Left cardiac atrium (tissue), 4 donors: ENCODE data around the gene ERH. TPM values are rescaled to one million over a fixed set of nuclear protein-coding genes. Genes with fewer than 3 reads are reported as not detected.
"Not testable (repeated sequence)": the region's sequence is repeated elsewhere in the genome, so short reads cannot be mapped to it uniquely, and the experiment has no call there.

Source experiments
- ATAC-seq, 2 donors: fragments of 200-7000 bp; cut with Tn5 transposase; one replicate each; pipeline ENCODE4 v1.9.1; 2020; ENCODE audit warnings: mild to moderate bottlenecking in 2 of 2, moderate library complexity in 2 of 2
- DNase-seq: peaks from one replicate; pipeline ENCODE4 v3.0.0-alpha.2; 2020
- intact Hi-C, 2 donors: fragments of 100-400 bp; cut with DNase I; formaldehyde crosslinking; loops; one replicate each; pipeline versions ENCODE4 v1.14.1 to v1.15.1; 2022 to 2023
- total RNA-seq, 2 donors: library from RNA; stranded (reverse); fragmentation: NEBNext Ultra II Directional; extraction: Animal tissue kit (Norgen Biotek cat#: 25700); gene quantifications; one replicate each; pipeline ENCODE4 v1.2.1, GENCODE V29; 2021
- donor health status: DM: no; HTN: yes; CAD: no.
- donor health status: DM: no; HTN: yes; CAD: no; lungs with severe emphysema.
- donor health status: DM: yes; HTN: yes; CAD: no.
- donor health status: Dilated cardiomyopathy.

The ERH gene
- total RNA-seq, 2 donors from 2014 or later: 113 to 150 TPM

DNA sequence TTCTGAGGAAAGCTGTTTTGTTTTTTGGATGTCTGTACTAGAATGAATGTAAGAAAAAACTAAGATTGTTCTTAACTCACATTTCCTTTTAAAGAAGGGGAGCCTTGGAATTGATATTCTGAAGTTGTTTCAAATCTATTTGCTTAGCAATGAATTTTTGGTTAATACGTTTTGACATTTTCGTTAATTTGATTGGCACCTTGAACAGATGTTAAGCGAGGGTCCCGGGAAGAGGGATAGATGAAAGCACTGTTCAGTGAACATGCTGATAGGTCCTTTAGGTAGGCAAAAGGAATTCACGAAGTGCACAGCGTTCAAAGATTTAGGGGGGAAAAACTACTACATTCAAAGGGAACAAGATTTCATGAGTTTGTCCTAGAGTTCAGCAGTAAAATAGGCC lies 2.1 kb upstream of the ERH start:
- no peak for ATAC-seq
- no peak for DNase-seq
- intact Hi-C loops: no loop called here

DNA sequence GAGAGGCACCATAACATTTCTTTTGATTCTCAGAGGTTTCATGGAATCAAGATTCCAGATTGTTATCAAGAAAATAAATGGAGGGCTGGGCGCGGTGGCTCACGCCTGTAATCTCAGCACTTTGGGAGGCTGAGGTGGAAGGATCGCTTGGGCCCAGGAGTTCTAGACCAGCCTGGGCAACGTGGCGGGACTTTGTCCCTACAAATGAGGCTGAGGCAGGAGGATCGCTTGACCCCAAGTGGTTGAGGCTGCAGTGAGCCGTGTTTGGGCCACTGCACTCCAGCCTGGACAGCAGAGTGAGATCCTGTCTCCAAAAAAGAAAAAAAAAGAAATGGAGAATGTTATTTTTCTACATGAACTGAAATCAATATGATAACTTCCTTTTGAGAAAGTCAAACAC lies 1.7 kb upstream of the ERH start:
- ATAC-seq (no peak), DNase-seq (no peak)
- intact Hi-C loops: no loop called here

GRCh38 chr14:69398818-69399210 lies 715 bp upstream of the ERH start:
- ATAC-seq (no peak), DNase-seq (no peak)
- intact Hi-C loops: no loop called here

- intact Hi-C loops: no loop called here
- ATAC-seq (no peak), DNase-seq (no peak)
Observed at GRCh38 chr14:69395929-69396328, 2.2 kb downstream of the ERH start.

DNA sequence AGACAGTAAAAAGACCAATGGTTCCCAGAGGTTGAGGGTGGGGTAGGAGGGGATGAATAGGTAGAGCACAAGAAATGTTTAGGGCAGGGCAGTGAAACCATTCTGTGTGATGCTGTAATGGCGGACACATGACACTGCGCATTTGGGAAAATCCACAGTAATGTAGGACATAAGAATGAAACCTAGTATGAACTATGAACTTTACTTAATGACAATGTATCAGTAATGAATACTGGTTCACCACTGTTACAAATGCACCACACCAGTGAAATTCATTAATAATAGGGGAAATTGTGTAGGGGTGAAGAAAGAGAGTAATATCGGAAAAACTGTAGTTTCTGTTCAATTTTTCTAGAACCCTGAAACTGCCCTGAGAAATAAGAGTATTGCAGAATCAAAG lies 5.6 kb downstream of the ERH start:
- DNase-seq (no peak), ATAC-seq (no peak)
- intact Hi-C loops: no loop called here

- peak; percentile 24 for DNase-seq
- ATAC-seq, intact Hi-C loops: not testable (repeated sequence)
Observed at GRCh38 chr14:69391400-69391799, 6.7 kb downstream of the ERH start.

DNA sequence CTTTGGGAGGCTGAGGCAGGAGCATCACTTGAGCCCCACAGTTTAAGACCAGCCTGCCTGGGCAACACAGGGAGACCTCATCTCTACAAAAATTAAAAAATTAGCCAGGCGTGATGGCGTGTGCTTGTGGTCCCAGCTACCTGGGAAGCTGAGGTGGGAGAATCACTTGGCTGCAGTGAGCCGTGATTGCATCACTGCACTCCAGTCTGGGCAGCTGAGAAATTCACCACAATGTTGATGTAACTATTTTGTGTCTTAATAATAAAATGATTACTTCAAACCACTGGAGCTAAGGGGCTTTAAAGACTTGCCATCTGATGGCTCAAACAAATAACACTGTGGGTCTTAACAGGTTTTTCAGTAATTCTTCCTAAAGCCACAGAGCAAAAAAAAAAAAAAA lies 10.8 kb downstream of the ERH start:
- DNase-seq (no peak), ATAC-seq (no peak)
- intact Hi-C loops: no loop called here

DNA sequence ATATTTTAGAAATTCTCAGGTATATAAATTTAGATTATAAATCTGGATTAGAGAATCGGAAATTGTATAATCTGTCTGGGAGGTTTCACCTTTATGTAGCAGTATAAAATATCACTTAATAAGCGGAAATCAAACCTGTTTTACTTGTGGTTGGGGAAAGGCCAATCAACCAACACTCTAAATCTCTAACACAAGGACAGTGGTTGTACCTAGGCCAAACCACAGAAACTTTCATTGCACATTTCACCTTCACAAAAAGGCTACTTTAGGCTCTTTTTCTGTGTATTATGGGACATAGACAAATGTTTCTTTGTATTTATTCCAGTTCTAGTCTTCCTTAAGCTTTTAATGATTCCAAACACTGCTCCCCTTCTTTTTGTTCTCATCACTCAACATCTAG lies 19.8 kb downstream of the ERH start:
- intact Hi-C loops: no loop called here
- ATAC-seq (no peak), DNase-seq (no peak)

DNA sequence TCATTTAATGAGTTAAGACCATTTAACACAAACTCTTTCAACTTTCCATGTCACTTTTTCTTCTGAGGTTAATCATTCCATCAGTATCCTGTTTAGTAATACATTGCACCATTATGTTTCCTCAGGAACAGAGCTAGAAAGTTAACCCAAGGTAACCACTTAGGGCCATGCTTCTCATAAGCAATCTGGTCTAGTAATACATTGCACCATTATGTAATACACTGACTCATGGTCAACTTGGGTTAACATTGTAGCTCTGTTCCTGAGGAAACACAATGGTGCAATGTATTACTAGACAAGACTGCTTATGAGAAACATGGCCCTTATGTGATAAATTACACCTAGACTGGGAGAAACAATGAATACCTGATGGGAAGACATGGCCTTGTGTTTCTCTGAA lies 21.7 kb downstream of the ERH start:
- intact Hi-C loops: no loop called here
- ATAC-seq: no peak
- no peak for DNase-seq

- no peak for DNase-seq
- intact Hi-C loops: no loop called here
- no peak for ATAC-seq
Observed at GRCh38 chr14:69375722-69376121, 22.4 kb downstream of the ERH start.

- intact Hi-C loops: no loop called here
- DNase-seq (no peak), ATAC-seq (no peak)
Observed at GRCh38 chr14:69375182-69375581, 22.9 kb downstream of the ERH start.

DNA sequence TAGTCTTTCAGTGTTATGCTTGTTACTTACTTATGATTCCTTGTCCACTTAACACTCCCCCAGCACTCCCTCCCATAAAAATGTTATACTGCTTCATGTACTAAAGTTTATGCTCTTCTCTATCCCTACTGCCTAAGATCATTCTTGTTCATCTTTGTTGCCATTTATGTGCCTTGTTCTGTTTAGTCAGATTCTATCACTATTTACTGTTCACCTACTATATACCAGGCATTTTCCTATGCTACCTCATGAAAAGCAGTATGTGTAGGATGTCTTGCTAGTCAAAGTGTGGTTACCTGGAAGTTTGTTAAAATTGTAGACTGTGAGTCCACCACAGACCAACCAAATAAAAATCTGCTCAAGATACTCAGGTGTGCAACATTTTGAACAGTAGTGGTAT lies 23.9 kb downstream of the ERH start:
- intact Hi-C loops: no loop called here
- no peak for ATAC-seq

DNA sequence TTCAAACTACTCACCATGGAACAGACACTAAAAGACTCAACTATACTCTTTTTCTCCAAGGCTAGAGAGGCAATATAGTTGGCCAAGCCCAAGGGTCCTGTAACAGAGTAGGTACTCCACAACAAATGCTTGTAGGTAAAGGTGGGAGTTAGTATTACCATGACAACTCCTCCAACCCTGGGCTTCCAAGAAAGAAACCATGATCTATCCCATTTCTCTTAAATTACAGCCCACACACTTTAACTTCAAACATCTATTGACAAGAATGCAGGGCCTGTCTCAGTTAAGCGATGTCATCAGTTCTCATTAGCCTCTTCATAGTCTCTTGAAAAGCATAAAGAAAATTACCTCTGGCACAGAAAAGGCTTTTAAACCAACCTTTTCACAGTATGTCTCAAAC lies 25.0 kb downstream of the ERH start:
- no peak for DNase-seq
- no peak for ATAC-seq
- intact Hi-C loops: no loop called here

More for the DNA sequence above, 23.9 kb downstream of the ERH start:
- DNase-seq: no peak

DNA sequence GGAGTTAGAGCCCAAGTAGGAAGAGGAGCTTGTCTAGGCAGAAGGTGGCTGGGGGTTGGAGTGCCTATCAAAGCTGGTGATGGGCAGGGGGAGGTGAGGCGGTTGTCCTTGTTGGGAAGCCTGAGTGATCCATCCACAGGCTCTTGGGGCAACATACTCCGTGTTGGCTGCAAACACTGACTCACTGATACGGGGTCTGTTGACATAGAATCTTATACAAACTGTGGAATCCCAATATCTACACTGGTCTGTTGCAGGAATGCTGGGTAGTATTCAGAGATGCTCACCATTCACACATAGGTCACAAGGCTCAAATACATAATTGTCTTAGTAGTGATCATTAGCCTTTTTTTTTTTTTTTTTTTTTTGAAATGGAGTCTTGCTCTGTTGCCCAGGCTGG lies 26.0 kb downstream of the ERH start:
- intact Hi-C loops: no loop called here
- no peak for ATAC-seq
- DNase-seq: no peak

DNA sequence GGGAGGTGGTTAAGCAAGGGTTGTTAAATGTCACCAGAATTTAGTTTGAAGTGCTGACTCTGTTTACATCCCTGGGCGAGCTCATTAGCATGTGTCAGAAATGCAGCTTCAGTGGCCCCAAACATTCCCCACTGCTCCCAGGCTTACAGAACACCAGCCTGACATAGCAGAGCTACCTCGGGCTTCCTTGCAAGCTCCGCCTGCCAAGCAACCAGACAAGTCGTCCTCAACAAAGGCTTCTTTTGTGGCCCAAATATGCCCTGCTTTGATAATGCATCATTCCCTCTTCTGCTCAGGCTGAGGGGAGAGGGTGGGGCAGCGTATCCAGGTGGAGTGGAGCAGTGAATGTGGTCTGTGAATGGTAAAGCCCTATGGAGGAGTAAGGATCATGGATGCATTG lies 28.0 kb downstream of the ERH start:
- DNase-seq: no peak
- intact Hi-C loops: no loop called here
- ATAC-seq: no peak

DNA sequence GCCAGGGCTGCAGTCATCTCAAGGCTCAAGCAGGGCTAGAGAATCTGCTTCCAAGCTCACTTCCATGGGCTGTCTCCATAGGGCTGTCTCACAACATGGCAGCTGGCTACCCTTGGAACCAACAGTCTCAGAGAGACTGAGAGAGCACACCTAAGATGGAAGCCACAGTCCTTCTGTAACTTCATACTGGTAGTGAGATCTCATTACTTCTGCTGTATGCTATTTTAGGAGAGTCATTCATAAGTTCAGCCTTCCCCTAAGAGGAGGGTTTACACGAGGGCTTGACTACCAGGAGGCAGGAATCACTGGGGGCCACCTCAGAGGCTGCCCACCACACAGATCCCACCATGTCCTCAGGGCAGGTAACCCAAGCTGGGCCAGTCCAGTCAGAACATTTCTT lies 29.7 kb downstream of the ERH start:
- intact Hi-C loops: loop anchor here in 1 of 2 donors (10.0 kb wide), 1 partner anchor 244 kb away; no protein-coding TSS in a partner anchor
- DNase-seq (no peak), ATAC-seq (no peak)

- no peak for DNase-seq
- intact Hi-C loops: loop anchor here in 1 of 2 donors (10.0 kb wide), 1 partner anchor 242 kb away; no protein-coding TSS in a partner anchor
- ATAC-seq: no peak
Observed at GRCh38 chr14:69366761-69367160, 31.3 kb downstream of the ERH start.

DNA sequence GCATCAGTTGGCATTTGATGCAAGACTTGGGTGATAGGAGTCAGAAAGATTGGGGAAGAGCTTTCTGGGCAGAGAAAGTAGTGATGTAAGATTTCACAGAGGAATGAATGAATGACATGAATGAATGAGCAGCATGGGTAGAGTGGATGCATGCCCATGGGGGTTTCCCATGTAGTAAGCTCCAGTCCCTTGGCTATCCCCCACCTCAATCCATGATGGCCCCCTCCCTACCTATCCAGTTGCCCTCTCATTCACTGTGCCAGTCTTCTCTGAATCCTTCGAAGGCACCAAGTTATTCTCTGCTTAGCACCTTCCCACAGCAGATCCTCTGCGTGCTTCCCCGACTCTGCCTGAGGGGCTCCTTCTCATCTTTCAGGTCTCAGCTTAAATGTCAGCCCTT lies 32.0 kb downstream of the ERH start:
- DNase-seq: no peak
- ATAC-seq: no peak
- intact Hi-C loops: loop anchor here in 1 of 2 donors (10.0 kb wide), 1 partner anchor 241 kb away; no protein-coding TSS in a partner anchor

GRCh38 chr14:69364378-69364777 lies 33.7 kb downstream of the ERH start:
- ATAC-seq (no peak), DNase-seq (no peak)
- intact Hi-C loops: loop anchor here in 1 of 2 donors (10.0 kb wide), 1 partner anchor 240 kb away; no protein-coding TSS in a partner anchor

- ATAC-seq (no peak), DNase-seq (no peak)
- intact Hi-C loops: loop anchor here in 1 of 2 donors (2.0 to 10.0 kb wide), 2 partner anchors 119 to 239 kb away; no protein-coding TSS in a partner anchor
Observed at GRCh38 chr14:69363964-69364363, 34.1 kb downstream of the ERH start.

GRCh38 chr14:69363055-69363454 lies 35.0 kb downstream of the ERH start:
- ATAC-seq (peak; percentile 83 to 94), DNase-seq (peak; percentile 53)
- intact Hi-C loops: loop anchor here in 1 of 2 donors (2.0 to 10.0 kb wide), 2 partner anchors 118 to 238 kb away; no protein-coding TSS in a partner anchor
